LNCAP (cell line): ENCODE results near the gene RBMXL2.

Source experiments
- TF ChIP-seq, protein P1 (sequence below): fragments of 450-650 bp; IDR thresholded peaks from 2 replicates; pipeline ENCODE4 v1.5.1; 2017; ENCODE audit warnings: mild to moderate bottlenecking

RBMXL2 gene

DNA sequence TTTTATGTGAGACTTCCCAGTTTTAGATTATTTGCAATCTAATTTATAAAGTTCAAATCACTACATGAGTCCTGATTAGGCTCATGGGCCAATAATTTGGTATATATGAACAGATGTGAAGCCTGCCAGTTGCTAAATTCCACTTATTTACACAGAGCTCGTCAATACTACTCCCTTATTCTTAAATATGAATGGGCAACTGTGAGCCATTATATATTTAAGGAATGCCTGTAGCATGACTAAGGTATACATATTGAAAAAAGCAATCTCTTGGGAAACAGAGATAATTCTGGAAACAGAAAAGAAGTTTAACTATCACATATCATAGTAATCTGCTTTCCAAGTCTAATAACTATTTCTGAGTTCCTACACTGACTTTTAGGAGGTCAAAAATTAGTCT, 27.0 kb downstream of the RBMXL2 start:
- TF ChIP-seq, protein P1, sequence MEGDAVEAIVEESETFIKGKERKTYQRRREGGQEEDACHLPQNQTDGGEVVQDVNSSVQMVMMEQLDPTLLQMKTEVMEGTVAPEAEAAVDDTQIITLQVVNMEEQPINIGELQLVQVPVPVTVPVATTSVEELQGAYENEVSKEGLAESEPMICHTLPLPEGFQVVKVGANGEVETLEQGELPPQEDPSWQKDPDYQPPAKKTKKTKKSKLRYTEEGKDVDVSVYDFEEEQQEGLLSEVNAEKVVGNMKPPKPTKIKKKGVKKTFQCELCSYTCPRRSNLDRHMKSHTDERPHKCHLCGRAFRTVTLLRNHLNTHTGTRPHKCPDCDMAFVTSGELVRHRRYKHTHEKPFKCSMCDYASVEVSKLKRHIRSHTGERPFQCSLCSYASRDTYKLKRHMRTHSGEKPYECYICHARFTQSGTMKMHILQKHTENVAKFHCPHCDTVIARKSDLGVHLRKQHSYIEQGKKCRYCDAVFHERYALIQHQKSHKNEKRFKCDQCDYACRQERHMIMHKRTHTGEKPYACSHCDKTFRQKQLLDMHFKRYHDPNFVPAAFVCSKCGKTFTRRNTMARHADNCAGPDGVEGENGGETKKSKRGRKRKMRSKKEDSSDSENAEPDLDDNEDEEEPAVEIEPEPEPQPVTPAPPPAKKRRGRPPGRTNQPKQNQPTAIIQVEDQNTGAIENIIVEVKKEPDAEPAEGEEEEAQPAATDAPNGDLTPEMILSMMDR, result no peak

DNA sequence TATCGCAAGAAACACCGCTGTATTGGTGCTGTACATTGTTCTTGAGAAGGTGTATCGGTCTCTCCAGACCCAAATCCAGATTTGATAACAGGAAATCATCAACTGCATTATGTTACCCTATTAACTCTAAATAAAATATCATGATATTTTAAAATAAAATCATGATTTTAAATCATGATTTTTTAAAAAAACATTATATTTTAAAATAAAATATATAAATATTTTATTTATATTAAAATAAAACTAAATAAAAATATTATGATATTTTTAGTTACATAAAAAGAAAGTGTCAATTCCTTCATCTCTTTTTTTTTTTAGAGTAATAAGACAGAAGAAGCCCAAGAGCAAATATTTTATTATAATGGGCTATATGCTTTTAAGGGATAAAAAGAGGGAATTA, 27.6 kb downstream of the RBMXL2 start:
- TF ChIP-seq, protein P1, result no peak

DNA sequence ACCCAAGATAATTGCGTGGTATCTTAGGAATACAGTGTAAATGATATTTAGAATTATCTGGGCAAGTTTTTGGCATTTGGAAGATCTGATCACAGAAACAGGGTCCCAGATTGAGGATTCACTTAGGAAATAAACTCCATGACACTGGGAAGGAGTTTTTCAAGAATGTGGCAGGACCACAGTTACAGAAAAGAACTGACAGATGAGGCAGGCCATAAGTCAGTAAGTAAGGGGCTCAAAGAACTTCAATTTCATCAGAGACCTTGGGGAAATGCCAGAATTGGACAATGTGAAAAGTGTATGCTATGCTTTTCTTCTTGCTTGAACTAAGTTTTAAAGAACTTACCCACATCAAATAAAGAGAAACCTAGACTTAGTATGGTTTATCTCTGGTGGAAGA, 49.3 kb downstream of the RBMXL2 start:
- TF ChIP-seq, protein P1, result no peak
